CD4-positive, alpha-beta T cell (primary cell): ENCODE measurements around the gene NR1H3. TPM values are rescaled to one million over a fixed set of nuclear protein-coding genes. Genes with fewer than 3 reads are reported as not detected.

Experiments used
- ATAC-seq: fragments of 200-7000 bp; cut with Tn5 transposase; one replicate; pipeline ENCODE4 v1.10.0; 2022; ENCODE audit warnings: mild to moderate bottlenecking; ENCODE audit not compliant: poor library complexity
- CTCF ChIA-PET: fragments of 350-600 bp; sonication (Branson Sonifier 250); formaldehyde crosslinking; loops from one replicate; lab custom pipeline; 2021; ENCODE audit warnings: antibody characterized with exemption, inconsistent platforms; lab: Charles Lee
- POLR2A ChIA-PET: fragments of 350-600 bp; sonication (Branson Sonifier 250); formaldehyde crosslinking; loops from one replicate; lab custom pipeline; 2021; ENCODE audit warnings: antibody characterized with exemption, inconsistent platforms; lab: Charles Lee
- DNase-seq, 14 experiments: peaks; one replicate each; pipeline ENCODE4 v3.0.0-alpha.2; 2013 to 2020; ENCODE audit warnings: mixed read lengths in 2 of 14
- H3K27ac ChIP-seq, 2 donors: one replicate each; pipeline versions ENCODE4 v1.5.1 to v1.7.0; 2013; ENCODE audit warnings: low read length in 2 of 2, low read depth in 1 of 2, mild to moderate bottlenecking in 1 of 2
- H3K27me3 ChIP-seq, 2 experiments: 1 replicate in 1 of 2; 2 replicates in 1 of 2; pipeline versions ENCODE4 v1.6.1 to v1.7.0; 2013; ENCODE audit warnings: low read length in 2 of 2, control low read depth in 1 of 2, mild to moderate bottlenecking in 1 of 2, moderate library complexity in 1 of 2; ENCODE audit not compliant: insufficient read depth in 2 of 2, control insufficient read depth in 1 of 2
- H3K36me3 ChIP-seq: one replicate; pipeline ENCODE4 v1.6.1; 2013; ENCODE audit warnings: low read length, control low read depth; ENCODE audit not compliant: insufficient read depth
- H3K4me1 ChIP-seq: one replicate; pipeline ENCODE4 v1.6.1; 2013; ENCODE audit warnings: low read length, control low read depth; ENCODE audit not compliant: insufficient read depth
- H3K4me3 ChIP-seq: one replicate; pipeline ENCODE4 v1.5.1; 2013; ENCODE audit warnings: mild to moderate bottlenecking, low read length, moderate library complexity
- H3K9me3 ChIP-seq, 2 experiments: 1 replicate in 1 of 2; 2 replicates in 1 of 2; pipeline versions ENCODE4 v1.6.1 to v1.7.0; 2013; ENCODE audit warnings: low read length in 2 of 2, mild to moderate bottlenecking in 2 of 2, control low read depth in 1 of 2, moderate library complexity in 1 of 2; ENCODE audit not compliant: control insufficient read depth in 1 of 2, insufficient read depth in 1 of 2
- H3K27ac Mint-ChIP-seq: one replicate; pipeline ENCODE4 v1.8.0; 2020; ENCODE audit warnings: mixed read lengths
- H3K27me3 Mint-ChIP-seq: one replicate; pipeline ENCODE4 v1.8.0; 2021; ENCODE audit warnings: mixed read lengths
- H3K36me3 Mint-ChIP-seq: one replicate; pipeline ENCODE4 v1.8.0; 2021; ENCODE audit warnings: low read depth, mixed read lengths
- H3K4me1 Mint-ChIP-seq: one replicate; pipeline ENCODE4 v1.8.0; 2021; ENCODE audit warnings: low read depth, mixed read lengths
- H3K4me3 Mint-ChIP-seq: one replicate; pipeline ENCODE4 v1.8.0; 2020; ENCODE audit warnings: mild to moderate bottlenecking, mixed read lengths
- H3K9me3 Mint-ChIP-seq: one replicate; pipeline ENCODE4 v1.8.0; 2020; ENCODE audit warnings: mixed read lengths
- intact Hi-C, 2 experiments: fragments of 100-400 bp; cut with DNase I in 1 of 2; cut with micrococcal nuclease in 1 of 2; formaldehyde crosslinking; loops; one replicate each; pipeline versions ENCODE4 v1.15.1 to v1.9.0; 2023 to 2025; cut with DNase I, micrococcal nuclease
- total RNA-seq, 174 experiments: library from RNA in 2 of 174; stranded (reverse) in 2 of 174; gene quantifications; one replicate each; pipeline ENCODE4 v1.2.3 and lab custom pipeline; 2021 to 2026
- TF ChIP-seq, protein P1 (sequence below): fragments of 200-600 bp; IDR thresholded peaks from one replicate; pipeline ENCODE4 v1.8.0; 2022; ENCODE audit warnings: antibody characterized with exemption, mild to moderate bottlenecking

Gene NR1H3
- total RNA-seq, 2 experiments from 2014 or later = 1.8 to 2.3 TPM

DNA sequence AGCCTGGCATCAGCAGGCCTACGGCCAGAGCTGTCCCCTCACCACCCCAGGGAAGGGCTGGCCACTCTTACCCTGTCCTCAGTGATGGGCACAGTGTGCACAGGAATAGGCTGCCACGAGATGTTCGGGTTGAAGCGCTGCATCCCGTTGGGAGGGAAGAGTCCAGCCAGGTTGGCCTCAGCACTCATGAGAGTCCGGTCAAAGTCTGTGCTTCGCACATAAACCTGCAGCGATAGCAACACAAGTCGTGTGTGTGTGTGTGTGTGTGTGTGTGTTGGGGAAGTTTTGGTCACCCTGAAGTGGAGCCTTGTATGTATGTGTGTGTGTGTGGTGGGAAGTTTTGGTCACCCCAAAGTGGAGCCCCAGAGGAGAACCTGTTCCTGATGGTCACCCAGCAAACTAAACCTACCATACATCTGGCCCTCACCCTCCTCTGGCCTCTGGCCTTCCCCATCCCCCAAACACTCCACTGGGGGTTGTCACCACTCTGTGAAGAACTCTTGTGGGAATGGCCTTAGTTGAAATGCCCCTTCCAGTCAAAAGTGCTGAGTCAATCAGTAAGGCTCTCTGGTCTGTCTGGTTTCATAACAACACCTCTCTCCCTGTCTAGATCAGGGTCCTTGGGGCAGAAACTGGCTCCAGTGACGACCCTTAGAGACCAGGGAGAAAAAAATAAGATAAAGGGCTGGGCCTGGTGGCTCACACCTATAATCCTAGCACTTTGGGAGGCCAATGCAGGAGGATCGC is 12.0 kb upstream of the NR1H3 start:
- ATAC-seq = no peak

DNA sequence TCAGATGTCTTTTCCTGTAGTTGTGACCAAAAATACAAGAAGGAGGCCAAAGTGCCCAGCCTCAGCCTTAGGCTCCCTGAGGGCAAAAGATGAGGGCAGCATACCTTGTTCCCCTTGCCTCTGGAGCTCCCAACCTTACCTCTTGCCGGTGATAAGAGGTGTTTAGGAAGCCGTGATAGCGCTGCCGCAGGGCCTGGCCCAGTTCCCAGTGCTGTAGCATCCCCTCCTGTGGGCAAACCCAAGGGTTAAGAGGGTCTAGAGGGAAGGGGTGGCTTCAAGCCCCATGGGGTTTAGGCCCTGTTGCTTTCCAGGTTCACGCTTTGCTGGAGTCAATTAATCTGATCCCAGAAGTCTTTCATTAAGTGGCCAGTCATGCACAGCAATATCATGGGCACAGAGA is 10.3 kb upstream of the NR1H3 start:
- Histone ChIP-seq H3K4me1 (peaks cover 28% of the 10 kb centered on the region), H3K36me3 (peaks cover 38% of the 10 kb centered on the region), H3K4me3 (no peak overlapping the region), H3K9me3 (no peaks in the 10 kb centered on the region), H3K27ac (no peak overlapping the region), H3K27me3 (no peaks in the 10 kb centered on the region)
- DNase-seq (no peak), ATAC-seq (no peak)
- Mint-ChIP-seq H3K36me3 (peaks cover 38% of the 10 kb centered on the region), H3K4me3 (peak overlapping the region; percentile 94), H3K4me1 (peaks cover 29% of the 10 kb centered on the region), H3K27me3 (no peaks in the 10 kb centered on the region), H3K9me3 (no peaks in the 10 kb centered on the region), H3K27ac (no peak overlapping the region)
- TF ChIP-seq, protein P1, sequence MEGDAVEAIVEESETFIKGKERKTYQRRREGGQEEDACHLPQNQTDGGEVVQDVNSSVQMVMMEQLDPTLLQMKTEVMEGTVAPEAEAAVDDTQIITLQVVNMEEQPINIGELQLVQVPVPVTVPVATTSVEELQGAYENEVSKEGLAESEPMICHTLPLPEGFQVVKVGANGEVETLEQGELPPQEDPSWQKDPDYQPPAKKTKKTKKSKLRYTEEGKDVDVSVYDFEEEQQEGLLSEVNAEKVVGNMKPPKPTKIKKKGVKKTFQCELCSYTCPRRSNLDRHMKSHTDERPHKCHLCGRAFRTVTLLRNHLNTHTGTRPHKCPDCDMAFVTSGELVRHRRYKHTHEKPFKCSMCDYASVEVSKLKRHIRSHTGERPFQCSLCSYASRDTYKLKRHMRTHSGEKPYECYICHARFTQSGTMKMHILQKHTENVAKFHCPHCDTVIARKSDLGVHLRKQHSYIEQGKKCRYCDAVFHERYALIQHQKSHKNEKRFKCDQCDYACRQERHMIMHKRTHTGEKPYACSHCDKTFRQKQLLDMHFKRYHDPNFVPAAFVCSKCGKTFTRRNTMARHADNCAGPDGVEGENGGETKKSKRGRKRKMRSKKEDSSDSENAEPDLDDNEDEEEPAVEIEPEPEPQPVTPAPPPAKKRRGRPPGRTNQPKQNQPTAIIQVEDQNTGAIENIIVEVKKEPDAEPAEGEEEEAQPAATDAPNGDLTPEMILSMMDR = no peak
- intact Hi-C loops = loop anchor here in 1 of 2 experiments (5.0 to 10.0 kb wide), 2 partner anchors 70 to 337 kb away; partner anchors contain the start of genes ARFGAP2 and FAM180B
- ChIA-PET CTCF (interaction anchor here (1.3 to 2.7 kb wide), 4 partner anchors 12 to 33 kb away, joined by 5 to 15 read pairs (median 12); partner anchors contain the start of genes DDB2 and MADD), POLR2A (interaction anchor here (1.1 to 3.2 kb wide), 5 partner anchors 13 to 179 kb away, joined by 3 to 63 read pairs (median 5); partner anchors contain the start of genes DDB2 and PSMC3)

More for the DNA sequence above, 12.0 kb upstream of the NR1H3 start:
- peaks cover 53% of the 10 kb centered on the region for H3K36me3 ChIP-seq
- H3K9me3 ChIP-seq = no peaks in the 10 kb centered on the region
- Mint-ChIP-seq H3K27ac (no peak overlapping the region), H3K9me3 (no peaks in the 10 kb centered on the region), H3K27me3 (no peaks in the 10 kb centered on the region), H3K36me3 (peaks cover 56% of the 10 kb centered on the region), H3K4me3 (no peak overlapping the region), H3K4me1 (peaks cover 29% of the 10 kb centered on the region)
- no peaks in the 10 kb centered on the region for H3K27me3 ChIP-seq
- TF ChIP-seq, protein P1 = no peak
- intact Hi-C loops = loop anchor here in 1 of 2 experiments (5.0 to 10.0 kb wide), 2 partner anchors 68 to 339 kb away; partner anchors contain the start of genes ARFGAP2 and FAM180B
- H3K27ac ChIP-seq = no peak overlapping the region
- ChIA-PET POLR2A (no interaction called here), CTCF (no interaction called here)
- peaks cover 28% of the 10 kb centered on the region for H3K4me1 ChIP-seq
- no peak overlapping the region for H3K4me3 ChIP-seq
- DNase-seq = no peak

DNA sequence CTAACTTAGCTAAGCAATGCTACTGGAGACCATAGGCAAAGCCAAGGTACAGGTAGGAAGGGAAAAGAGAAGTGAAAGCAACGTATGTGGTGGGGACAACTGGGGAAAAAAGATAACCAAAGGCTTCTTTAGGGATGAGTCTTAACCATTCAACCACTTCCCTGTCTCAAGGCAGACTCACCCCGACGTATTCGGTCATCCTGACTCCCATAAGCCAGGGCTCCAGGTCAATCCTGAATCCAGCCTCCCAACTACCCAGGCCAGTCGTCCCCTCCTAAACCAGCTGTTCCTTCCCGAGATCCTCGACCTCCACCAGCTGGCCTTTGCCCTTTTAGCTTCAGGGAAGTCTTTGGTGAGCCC is 9.5 kb upstream of the NR1H3 start:
- peak; percentile 8 for ATAC-seq
- POLR2A ChIA-PET = interaction anchor here (0.5 to 3.2 kb wide), 16 partner anchors 10 to 312 kb away, joined by 3 to 63 read pairs (median 5); partner anchors contain the start of genes ARFGAP2, CSTPP1, DDB2 and MADD

More for the DNA sequence above, 9.5 kb upstream of the NR1H3 start:
- peak overlapping the region; percentile 94 for H3K4me3 Mint-ChIP-seq
- peaks cover 29% of the 10 kb centered on the region for H3K4me1 Mint-ChIP-seq
- H3K27me3 Mint-ChIP-seq = no peaks in the 10 kb centered on the region
- DNase-seq = no peak
- CTCF ChIA-PET = interaction anchor here (0.6 to 2.7 kb wide), 7 partner anchors 12 to 232 kb away, joined by 4 to 15 read pairs (median 6); partner anchors contain the start of genes DDB2 and MADD
- Histone ChIP-seq H3K9me3 (no peaks in the 10 kb centered on the region), H3K27me3 (no peaks in the 10 kb centered on the region), H3K4me1 (peaks cover 28% of the 10 kb centered on the region), H3K27ac (peak overlapping the region; percentile 75 to 82), H3K36me3 (peaks cover 30% of the 10 kb centered on the region), H3K4me3 (peak overlapping the region; percentile 77)
- intact Hi-C loops = loop anchor here (1.0 to 10.0 kb wide), 7 partner anchors 20 to 337 kb away; partner anchors contain the start of genes CSTPP1 (in 2 of the 2), ARFGAP2 (in 1 of the 2), DDB2 (in 1 of the 2) and FAM180B (in 1 of the 2)
- TF ChIP-seq, protein P1 = no peak
- peak overlapping the region; percentile 93 for H3K27ac Mint-ChIP-seq
- no peaks in the 10 kb centered on the region for H3K9me3 Mint-ChIP-seq
- H3K36me3 Mint-ChIP-seq = peaks cover 34% of the 10 kb centered on the region
